HUES48 (cell line): ENCODE results near the gene SDR39U1.

Experiments used
- H3K27ac ChIP-seq: one replicate; pipeline ENCODE4 v1.7.0; 2013; ENCODE audit warnings: low read depth, low read length, inconsistent platforms
- H3K27me3 ChIP-seq: 2 replicates; pipeline ENCODE4 v1.6.1; 2013; ENCODE audit warnings: mild to moderate bottlenecking, low read length; ENCODE audit not compliant: control insufficient read depth, insufficient read depth
- H3K36me3 ChIP-seq: 2 replicates; pipeline ENCODE4 v1.6.1; 2013; ENCODE audit warnings: low read length; ENCODE audit not compliant: control insufficient read depth, insufficient read depth
- H3K4me1 ChIP-seq: 2 replicates; pipeline ENCODE4 v1.6.1; 2013; ENCODE audit warnings: mild to moderate bottlenecking, low read length; ENCODE audit not compliant: control insufficient read depth, insufficient read depth
- H3K4me3 ChIP-seq: 2 replicates; pipeline ENCODE4 v1.5.1; 2013; ENCODE audit warnings: mild to moderate bottlenecking, low read depth, low read length
- H3K9ac ChIP-seq: 2 replicates; pipeline ENCODE4 v1.6.1; 2013; ENCODE audit warnings: mild to moderate bottlenecking, low read depth, low read length, moderate library complexity
- H3K9me3 ChIP-seq: 2 replicates; pipeline ENCODE4 v1.6.1; 2013; ENCODE audit warnings: low read length; ENCODE audit not compliant: control insufficient read depth, insufficient read depth

SDR39U1 gene

GRCh38 chr14:24441485-24441884 lies 1.1 kb downstream of the SDR39U1 start:
- Histone ChIP-seq H3K9me3 (no peaks in the 10 kb centered on the region), H3K36me3 (peaks cover 45% of the 10 kb centered on the region), H3K27ac (peak overlapping the region; percentile 99), H3K9ac (no peak overlapping the region; the same call in 1 of the 2 replicates), H3K27me3 (no peaks in the 10 kb centered on the region), H3K4me3 (peak overlapping the region; percentile 79), H3K4me1 (peaks cover 6% of the 10 kb centered on the region; the same call in 1 of the 2 replicates)

- H3K9me3 ChIP-seq = no peaks in the 10 kb centered on the region
- no peak overlapping the region for H3K27ac ChIP-seq
- no peak overlapping the region for H3K4me3 ChIP-seq
- H3K4me1 ChIP-seq = peaks cover 6% of the 10 kb centered on the region; the same call in 1 of the 2 replicates
- H3K9ac ChIP-seq = no peak overlapping the region
- H3K36me3 ChIP-seq = peaks cover 49% of the 10 kb centered on the region
- H3K27me3 ChIP-seq = no peaks in the 10 kb centered on the region
Observed at GRCh38 chr14:24440606-24441399, 1.8 kb downstream of the SDR39U1 start.

DNA sequence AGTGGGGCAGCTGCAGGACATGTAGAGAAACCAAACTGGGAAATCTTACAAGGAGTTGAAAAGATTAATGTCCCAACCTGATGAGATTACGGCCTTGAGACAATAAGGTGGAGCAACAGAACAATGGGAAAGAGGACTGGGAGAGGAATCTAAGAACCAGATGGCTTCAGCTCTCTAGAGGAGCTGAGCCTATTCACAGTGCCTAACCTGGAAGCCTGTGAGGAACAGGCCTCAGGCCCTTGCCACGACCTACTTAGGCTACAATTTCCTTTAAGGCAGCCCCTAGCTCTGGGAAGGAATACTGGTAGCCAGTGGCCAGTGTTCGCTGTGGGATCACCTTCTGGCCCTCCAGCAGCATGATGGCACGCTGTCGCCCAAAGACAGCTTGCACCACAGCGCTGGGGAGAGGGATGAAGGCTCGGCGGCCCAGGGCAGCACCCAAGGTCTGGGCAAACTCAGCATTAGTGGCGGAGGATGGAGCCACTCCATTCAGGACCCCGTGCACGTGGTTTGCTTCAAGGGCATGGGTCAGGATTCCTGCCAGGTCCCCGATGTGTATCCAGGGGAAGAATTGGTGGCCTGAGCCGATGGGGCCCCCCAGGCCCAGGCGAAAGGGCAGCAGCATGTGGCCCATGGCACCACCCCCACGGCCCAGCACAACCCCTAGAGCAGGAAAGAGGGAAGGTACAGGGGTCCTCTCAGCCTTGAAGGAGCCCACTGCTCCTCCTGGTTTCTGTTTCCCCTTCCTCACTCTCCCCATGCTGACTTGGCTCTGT lies 2.6 kb downstream of the SDR39U1 start:
- H3K27ac ChIP-seq = no peak overlapping the region

DNA sequence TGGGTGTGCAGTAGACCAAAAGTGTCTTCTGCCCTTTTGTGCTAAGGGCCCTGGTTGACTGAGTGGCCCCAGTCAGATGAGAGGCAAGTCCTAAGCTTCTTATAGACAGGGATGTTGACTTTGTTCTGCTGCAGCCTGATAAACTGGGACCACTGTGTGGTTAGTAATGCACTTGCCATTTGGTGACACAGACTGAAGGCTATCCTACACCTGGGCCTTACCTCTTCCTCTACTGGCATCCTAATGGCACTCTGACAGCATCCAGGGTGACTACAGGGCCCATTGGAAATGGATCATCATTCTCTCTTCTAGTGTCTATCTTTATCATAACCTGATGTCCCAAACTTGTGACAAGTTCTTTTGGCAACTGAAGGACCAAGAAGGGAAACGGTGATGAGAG lies 3.3 kb downstream of the SDR39U1 start:
- Histone ChIP-seq H3K27me3 (no peaks in the 10 kb centered on the region), H3K36me3 (peaks cover 49% of the 10 kb centered on the region), H3K4me1 (peaks cover 6% of the 10 kb centered on the region; the same call in 1 of the 2 replicates)

More for the DNA sequence above, 2.6 kb downstream of the SDR39U1 start:
- peaks cover 49% of the 10 kb centered on the region for H3K36me3 ChIP-seq
- H3K27me3 ChIP-seq = no peaks in the 10 kb centered on the region
- H3K4me3 ChIP-seq = no peak overlapping the region
- no peaks in the 10 kb centered on the region for H3K9me3 ChIP-seq
- H3K9ac ChIP-seq = no peak overlapping the region
- H3K4me1 ChIP-seq = peaks cover 6% of the 10 kb centered on the region; the same call in 1 of the 2 replicates

DNA sequence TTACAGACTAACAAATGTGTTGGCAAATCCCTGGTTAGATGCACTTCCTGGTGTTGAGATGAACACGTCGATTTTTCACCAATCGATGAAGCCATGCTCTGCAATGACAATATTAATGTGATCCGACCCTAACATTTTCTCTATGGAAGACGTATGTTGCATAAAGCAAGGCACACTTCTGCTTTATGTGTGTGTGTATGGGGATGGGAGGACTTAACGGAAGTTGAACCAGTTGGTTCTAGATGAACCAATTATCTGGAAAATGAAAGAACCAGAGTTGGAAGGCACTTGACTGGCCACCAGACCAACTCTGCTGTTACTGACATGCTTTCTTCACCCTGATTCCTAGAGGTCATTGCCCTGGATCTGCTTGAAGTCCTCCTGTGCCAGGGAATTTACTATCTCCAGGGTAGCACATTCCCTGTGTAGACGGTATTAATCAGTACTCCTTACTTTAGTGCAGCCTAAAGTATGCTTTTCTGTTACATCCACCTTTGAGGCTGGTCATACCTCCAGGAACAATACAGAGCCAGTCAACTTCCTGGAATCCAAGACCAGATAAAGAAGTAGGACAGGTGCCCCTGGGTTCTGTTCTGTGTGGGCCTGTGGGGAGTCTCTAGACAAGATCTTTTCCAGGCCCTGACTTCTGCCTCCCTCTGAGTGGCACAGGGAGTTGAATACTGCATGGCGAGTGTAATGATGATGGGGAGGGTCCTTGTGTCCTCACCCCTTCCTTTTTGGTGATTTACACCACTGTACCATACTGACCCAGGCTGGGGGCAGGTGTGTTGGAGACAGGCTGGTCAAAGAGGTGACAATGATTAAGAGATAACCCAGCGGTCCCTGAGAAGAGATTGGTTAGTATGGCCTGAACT lies 4.1 kb downstream of the SDR39U1 start:
- H3K9me3 ChIP-seq = no peaks in the 10 kb centered on the region
- H3K27me3 ChIP-seq = no peaks in the 10 kb centered on the region
- H3K4me3 ChIP-seq = no peak overlapping the region
- no peak overlapping the region for H3K27ac ChIP-seq
- peaks cover 6% of the 10 kb centered on the region; the same call in 1 of the 2 replicates for H3K4me1 ChIP-seq
- H3K36me3 ChIP-seq = peaks cover 56% of the 10 kb centered on the region
- no peak overlapping the region for H3K9ac ChIP-seq

More for the DNA sequence above, 3.3 kb downstream of the SDR39U1 start:
- no peaks in the 10 kb centered on the region for H3K9me3 ChIP-seq
- no peak overlapping the region for H3K4me3 ChIP-seq
- H3K27ac ChIP-seq = no peak overlapping the region
- no peak overlapping the region for H3K9ac ChIP-seq

DNA sequence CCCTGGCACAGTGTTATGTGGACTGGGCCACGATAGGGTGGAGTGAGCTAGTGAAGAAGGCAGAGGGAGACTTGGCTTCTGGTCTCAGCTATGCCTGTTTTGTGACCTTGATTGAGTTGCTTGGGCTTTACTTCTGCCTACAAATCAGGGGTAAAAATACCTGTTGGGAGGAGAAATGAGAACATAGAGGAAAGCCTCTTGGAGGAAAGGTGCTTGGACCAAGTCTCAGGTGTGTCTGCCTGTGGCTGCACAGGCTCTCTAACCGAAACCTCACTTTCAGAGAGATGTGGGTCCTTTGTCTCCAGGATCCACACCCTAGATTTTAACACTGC lies 4.9 kb downstream of the SDR39U1 start:
- no peaks in the 10 kb centered on the region for H3K9me3 ChIP-seq
- no peak overlapping the region for H3K27ac ChIP-seq
- no peaks in the 10 kb centered on the region for H3K27me3 ChIP-seq
- peaks cover 6% of the 10 kb centered on the region; the same call in 1 of the 2 replicates for H3K4me1 ChIP-seq
- H3K9ac ChIP-seq = no peak overlapping the region
- H3K4me3 ChIP-seq = no peak overlapping the region
- peaks cover 62% of the 10 kb centered on the region for H3K36me3 ChIP-seq

DNA sequence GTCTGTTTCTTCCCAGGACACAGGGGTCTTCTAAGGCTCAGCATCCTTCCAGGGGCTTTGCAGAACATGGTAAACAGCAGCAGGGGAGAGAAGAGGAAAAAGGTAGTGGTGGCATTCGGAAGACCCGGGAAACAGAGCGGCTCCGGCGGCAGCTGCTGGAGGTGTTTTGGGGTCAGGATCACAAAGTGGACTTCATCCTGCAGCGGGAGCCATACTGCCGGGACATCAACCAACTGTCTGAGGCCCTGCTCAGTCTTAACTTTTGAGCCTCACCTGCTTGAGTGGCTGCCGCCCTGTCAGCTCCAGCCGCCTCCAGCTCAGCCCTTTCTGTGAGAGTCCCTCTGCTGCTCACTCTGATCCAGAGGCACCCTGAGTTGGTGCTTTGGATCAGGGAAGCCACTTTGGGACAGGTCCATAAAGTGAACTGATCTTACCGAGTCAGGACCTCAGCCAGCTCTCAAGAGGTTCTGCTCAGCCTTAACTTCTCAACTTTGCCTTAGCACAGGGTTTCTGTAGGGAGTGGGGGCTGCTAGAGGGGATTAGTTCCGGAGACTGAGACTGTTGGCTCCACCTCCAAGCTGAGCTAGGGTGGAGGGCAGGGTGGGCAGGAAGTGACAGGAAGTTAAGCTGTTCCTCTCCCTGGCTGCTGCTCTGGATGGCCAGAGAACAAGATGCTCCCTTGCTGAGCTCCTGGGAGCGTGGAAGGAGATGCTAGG lies 5.4 kb downstream of the SDR39U1 start:
- Histone ChIP-seq H3K4me1 (peaks cover 6% of the 10 kb centered on the region; the same call in 1 of the 2 replicates), H3K4me3 (no peak overlapping the region), H3K36me3 (peaks cover 66% of the 10 kb centered on the region), H3K27ac (no peak overlapping the region), H3K9ac (no peak overlapping the region), H3K9me3 (no peaks in the 10 kb centered on the region), H3K27me3 (no peaks in the 10 kb centered on the region)

GRCh38 chr14:24436355-24437019 lies 6.1 kb downstream of the SDR39U1 start:
- Histone ChIP-seq H3K36me3 (peaks cover 66% of the 10 kb centered on the region), H3K9me3 (no peaks in the 10 kb centered on the region), H3K4me1 (peaks cover 4% of the 10 kb centered on the region; the same call in 1 of the 2 replicates), H3K9ac (no peak overlapping the region), H3K27me3 (no peaks in the 10 kb centered on the region), H3K27ac (no peak overlapping the region), H3K4me3 (no peak overlapping the region)

DNA sequence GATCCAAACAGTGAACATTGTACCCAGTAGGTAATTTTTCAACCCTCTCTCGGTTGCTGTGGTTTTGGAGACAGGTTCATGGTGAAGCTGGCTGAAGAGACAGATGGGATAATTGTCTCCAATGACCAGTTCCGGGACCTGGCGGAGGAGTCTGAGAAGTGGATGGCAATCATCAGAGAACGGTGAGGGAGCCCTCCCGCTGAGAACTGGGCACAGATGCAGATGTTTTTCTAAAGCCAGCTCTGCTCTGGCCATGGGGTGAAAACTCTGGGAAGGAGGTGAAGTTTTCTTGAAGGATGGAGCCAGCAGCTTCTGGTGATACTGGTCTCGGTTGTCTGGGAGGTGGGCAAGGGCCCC lies 6.6 kb downstream of the SDR39U1 start:
- Histone ChIP-seq H3K9ac (no peak overlapping the region), H3K27ac (no peak overlapping the region), H3K27me3 (no peaks in the 10 kb centered on the region), H3K9me3 (no peaks in the 10 kb centered on the region), H3K36me3 (peaks cover 61% of the 10 kb centered on the region), H3K4me1 (0 out of 2 replicates have a peak, but pooled peaks cover 6% of the 10 kb centered on the region), H3K4me3 (no peak overlapping the region)
